GM21786 (cell line): ENCODE measurements around the gene CCDC200.
"Not testable (repeated sequence)": the region's sequence is repeated elsewhere in the genome, so short reads cannot be mapped to it uniquely, and the experiment has no call there.

Experiments
- ATAC-seq: cut with Tn5 transposase; IDR thresholded peaks from one replicate; pipeline ENCODE4 v1.9.1; 2021; ENCODE audit not compliant: unreplicated experiment

Gene CCDC200

DNA sequence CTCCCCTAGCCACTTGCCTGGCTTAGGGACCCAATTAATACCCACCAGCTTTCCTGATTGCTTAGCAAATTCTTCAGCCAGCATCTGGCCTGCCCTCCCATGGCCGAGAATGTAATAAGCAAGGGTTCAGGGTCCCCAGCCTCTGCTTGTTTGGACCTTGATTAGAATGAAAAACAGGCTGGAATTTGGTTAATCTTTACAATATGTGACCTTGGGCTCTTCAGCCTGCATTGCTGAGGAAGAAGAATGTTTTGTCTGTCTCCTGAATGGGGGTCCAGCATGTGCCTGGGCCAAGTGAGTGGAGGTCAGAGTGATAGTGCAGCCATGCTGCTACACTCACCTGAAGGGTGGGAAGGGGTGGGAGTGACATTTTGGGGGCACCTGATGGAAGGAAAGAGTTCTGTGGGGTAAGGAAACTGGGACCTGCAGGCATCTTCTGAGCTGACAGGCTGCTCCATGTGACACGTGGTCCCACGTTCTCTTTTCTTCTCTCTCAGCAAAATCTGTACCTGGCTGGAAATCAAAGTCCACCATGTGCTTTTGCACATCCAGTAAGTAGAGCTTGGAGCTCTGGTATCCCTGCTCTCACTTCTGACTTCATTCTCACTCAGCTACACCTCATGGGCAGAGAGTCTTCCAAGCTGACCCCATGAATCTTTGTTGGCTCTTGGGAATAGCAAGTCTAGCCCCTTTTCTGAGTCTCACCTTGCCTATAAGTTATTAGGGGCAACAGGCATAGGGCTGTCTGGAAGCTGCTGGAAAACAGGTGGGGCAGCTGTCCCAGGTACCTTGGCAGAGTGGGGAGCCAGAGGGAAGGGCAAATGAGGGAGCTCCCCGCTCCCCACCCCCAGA is 11.4 kb downstream of the CCDC200 start:
- no peak for ATAC-seq

DNA sequence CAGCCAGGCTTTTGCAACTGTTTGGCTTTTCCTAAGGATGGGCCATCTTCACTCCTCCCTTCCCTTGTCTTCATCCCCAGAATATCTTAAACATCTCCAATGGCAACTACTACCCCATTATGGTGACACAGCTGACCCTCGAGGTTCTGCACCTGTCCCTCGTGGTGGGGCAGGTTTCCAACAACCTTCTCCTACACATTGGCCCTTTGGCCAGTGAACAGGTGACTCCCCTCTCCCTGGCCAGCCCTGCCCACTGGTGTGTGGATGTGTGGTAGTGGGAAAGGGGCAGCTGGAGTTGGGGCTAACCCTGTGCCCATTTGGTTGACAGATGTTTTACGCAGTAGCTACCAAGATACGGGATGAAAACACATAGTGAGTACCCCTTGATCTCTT is 12.1 kb downstream of the CCDC200 start:
- no peak for ATAC-seq

DNA sequence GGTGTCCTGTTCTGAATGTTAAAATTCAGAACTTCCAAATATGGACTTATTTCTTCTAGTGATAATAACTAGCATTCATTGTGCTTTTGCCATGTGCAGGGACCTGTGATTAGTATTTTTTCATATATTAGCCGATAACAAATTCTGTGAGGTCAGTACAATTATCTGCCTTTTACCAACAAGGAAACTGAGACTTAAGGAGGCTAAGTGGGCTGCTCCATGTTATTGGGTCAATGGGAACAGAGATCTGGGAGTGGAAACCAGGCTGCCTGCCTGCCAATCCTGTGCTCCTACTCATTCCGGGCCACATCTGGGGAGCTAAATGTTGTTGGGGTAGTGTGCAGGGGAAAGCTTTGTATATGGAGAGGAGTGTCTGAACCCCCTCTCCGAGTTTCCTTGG is 13.1 kb downstream of the CCDC200 start:
- no peak for ATAC-seq

DNA sequence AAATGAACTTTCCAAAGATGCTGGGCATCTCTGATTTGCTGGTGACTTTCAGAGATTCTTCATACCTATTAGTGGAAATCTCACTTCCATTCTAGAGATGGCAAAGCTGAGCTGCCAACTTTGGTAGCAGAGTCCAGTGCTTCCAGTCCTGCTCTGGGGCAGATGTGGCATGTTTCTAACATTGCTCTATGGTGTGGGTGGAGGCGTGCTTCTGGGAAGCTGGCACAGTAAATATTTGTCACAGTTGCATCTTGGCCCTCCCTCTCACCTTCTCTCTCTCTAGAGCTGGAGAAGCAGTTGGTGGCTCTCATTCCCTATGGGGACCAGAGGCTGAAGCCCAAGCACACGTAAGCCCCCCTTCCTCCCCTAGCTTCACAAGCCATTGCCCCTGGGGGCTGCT is 14.9 kb downstream of the CCDC200 start:
- no peak for ATAC-seq

DNA sequence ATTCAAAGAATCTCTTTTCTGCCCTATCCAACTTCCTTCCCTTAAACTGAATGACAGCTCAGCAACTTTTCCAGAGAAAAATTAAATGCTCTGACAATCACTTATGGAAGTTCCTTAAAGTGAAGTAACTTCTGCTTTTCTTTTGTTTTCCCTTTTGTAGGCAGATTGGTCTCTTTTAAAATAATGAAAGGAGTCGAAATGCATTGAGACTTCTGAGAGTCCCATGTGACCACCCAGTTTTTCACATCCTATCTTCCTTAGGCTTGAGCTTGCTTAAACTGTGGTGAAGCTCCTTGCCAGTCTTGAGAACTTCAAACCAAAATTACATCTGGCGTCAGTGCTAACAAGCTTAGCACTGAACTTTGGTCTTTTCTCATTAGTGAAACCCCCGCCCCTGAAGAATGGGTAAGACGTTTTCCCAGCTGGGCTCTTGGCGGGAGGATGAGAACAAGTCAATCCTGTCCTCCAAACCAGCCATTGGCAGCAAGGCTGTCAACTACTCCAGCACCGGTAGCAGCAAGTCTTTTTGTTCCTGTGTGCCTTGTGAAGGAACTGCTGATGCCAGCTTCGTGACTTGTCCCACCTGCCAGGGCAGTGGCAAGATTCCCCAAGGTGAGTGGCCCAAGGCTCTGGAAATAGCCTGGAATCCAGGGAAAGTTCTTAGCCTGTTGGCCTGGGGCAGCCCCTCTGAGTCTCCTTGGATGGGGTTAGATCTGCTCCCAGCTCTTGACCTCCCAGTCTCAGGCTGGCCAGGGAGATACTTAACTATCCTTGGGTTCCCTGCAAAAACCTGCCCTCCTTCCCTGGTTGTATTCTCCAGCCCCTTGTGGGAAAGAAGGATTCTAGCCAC is 15.6 kb downstream of the CCDC200 start:
- no peak for ATAC-seq

DNA sequence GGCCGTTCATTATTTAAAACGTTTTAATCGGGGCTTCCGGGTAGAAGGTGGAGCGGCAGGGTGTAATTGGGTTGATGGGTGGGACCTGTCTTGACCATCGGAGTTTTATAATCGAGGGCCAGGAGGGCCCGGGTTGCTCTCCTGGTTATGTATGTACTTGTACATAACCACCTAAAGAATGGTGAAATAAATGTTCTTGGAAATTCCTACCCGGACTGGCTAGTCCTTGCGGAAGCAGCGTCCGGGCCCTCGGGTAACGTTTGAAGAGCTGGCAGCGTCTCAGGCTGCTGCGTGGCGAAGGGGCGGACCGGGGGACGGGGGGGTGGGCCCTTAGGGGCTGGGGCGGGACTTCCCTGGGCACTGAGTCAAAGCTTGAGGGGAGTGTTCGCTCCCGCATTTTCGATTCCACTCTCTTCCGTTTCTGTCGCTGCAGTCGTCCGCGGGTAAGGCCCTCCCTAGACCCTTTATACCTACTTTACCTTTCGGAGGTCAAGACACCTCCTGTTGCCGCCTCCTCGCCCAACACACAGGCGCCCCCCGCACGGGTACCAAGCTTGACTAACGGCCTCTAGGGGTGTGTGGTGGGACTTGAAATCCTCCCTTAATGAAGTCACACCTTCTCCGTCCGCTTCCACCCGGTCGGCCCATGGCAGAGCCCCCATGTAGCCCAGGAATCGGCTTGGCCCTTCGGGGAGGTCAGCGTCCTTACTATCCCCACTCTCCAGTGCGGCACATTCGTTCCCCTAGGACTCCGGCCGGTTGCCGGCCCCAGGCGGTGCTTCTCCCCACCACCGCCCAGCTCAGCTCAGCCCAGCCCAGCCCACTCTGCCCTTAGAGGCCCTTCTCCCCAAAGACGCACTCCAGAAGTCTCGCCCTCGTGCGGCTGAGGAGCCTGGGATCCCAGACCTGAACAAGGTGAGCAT is 16.7 kb downstream of the CCDC200 start, which contains the start of gene TMEM106A:
TSS of gene TMEM106A (plus strand) at position 396 of the 923 bp plus-strand sequence. CDS start 1,167 bp downstream, outside the sequence.
- peak; percentile 66 for ATAC-seq

DNA sequence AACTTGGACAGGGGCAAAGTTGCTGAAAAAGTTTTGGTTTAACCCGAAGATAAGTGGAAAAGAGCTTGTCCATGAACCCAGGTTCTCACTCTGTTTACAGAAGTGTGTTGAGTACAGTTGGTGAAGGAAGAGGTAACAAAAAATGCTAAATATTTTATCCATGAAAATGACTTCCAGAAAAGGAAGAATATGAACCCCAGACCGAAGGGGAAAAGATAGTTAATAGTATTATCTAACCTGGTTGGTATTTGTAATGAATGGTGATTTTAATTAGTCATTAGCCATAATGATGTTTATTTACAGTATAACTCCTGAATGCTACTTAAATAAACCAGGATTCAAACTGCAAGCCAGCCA is 17.3 kb downstream of the CCDC200 start:
- no peak for ATAC-seq

DNA sequence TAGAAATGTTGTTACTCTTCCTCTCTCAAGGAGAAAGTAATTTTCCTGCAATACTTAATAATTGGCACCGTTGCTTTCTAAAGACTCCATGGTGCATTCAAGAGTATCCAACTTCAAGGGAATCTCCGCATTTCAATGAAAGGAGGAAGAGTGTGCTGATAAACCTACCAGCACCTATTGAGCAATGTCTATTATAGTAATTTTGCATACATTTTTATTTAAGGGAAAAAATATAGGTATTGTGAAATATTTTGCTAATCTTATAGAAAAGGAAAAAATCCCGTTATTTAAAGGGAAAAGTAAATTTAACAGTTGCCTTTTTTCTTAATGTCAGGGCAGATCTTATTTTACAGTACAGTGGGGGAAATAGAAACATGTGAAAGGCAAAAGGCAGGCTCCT is 17.8 kb downstream of the CCDC200 start:
- ATAC-seq, result no peak

DNA sequence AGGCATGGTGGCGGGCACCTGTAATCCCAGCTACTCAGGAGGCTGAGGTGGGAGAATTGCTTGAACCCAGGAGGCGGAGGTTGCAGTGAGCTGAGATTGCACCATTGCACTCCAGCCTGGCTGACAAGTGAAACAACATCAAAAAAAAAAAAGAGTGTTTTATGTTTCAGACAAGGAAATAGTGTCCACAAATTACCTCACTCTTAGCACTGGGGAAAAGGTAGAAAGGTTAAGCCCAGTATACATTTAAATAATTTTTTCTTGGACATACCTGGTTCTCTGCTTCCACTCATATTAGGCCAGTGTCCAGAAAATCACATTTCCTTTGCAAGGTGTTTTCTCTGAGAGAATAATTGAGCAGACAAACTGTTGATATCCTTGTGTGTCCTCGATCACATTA is 25.4 kb downstream of the CCDC200 start:
- not testable (repeated sequence) for ATAC-seq

DNA sequence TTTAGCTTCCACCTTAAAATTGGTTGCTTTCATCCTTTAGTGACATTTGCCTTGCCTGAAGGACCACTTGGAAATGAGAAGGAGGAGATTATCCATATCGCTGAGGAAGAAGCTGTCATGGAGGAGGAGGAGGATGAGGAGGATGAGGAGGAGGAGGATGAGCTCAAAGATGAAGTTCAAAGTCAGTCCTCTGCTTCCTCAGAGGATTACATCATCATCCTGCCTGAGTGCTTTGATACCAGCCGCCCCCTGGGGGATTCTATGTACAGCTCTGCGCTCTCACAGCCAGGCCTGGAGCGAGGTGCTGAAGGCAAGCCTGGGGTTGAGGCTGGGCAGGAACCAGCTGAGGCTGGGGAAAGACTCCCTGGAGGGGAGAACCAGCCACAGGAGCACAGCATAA is 28.3 kb downstream of the CCDC200 start:
- no peak for ATAC-seq

DNA sequence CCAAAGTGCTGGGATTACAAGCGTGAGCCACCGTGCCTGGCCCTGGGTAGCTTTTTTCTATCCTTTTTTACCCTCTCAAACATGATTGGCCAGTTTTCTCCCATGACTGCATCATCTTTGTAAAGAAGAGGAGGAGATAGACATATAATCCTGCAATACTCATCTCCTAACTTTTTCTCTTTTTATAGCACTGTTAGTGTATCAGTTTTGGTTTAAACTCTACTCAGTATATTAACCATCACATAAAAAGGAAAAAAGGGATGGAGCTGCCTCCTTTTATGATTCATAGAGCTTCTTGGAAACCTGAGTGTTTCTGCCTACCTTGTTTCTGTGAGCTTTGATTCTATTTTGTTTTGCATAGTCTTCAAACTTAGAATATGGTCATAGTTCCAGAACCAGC is 28.8 kb downstream of the CCDC200 start:
- no peak for ATAC-seq

DNA sequence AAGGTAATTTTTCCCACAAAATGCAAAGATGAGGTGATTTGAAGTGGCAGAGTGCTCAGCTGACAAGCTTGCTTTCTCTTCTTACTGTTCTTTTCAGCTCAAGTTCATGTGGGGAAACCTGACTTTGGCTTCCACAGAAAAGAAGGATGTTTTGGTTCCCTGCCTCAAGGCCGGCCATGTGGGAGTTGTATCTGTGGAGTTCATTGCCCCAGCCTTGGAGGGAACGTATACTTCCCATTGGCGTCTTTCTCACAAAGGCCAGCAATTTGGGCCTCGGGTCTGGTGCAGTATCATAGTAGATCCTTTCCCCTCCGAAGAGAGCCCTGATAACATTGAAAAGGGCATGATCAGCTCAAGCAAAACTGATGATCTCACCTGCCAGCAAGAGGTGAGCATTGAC is 35.2 kb downstream of the CCDC200 start:
- ATAC-seq, result no peak

DNA sequence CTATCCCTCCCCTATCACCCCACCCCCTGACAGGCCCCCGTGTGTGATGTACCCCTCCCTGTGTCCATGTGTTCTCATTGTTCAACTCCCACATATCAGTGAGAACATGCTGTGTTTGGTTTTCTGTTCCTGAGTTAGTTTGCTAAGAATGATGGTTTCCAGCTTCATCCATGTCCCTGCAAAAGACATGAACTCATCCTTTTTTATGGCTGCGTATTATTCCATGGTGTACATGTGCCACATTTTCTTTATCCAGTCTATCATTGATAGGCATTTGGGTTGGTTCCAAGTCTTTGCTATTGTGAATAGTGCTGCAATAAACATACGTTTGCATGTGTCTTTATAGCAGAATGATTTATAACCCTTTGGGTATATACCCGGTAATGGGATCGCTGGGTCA is 41.8 kb downstream of the CCDC200 start:
- not testable (repeated sequence) for ATAC-seq

DNA sequence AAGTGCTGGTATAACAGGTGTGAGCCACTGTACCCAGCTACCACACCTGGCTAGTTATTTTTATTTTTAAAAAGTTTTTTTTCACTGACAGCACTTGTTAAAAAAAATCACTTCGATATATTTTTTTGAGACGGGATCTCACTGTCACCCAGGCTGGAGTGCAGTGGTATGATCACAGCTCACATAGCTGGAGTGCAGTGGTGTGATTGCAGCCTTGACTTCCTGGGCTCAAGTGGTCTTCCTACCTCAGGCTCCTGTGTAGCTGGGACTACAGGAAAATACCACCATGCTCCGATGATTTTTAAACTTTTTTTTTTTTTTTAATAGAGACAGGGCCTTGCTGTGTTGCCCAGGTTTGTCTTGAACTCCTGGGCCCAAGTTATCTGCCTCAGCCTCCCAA is 44.5 kb downstream of the CCDC200 start:
- no peak for ATAC-seq

DNA sequence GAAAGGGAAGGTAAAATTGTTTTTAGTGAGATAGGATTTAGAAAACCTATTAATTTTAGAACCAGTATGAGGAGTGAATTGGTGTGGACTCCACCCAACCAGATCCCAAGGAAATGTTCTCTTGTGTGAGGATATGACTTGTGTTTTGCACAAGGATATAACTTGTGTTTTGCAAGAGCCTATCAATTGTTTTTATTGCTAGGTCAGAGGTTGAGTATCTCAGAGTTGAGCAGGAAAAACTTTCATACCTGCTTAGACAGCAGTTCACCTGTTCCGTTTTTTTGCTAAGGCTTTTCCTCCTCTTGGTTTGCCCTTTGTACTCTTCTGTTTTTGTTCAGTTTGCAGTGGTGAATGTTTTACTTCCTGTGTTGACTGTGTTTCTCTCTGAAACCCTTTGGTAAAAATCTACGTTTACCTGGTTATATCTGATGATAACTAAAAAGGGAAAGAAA is 52.3 kb downstream of the CCDC200 start:
- ATAC-seq, result no peak

DNA sequence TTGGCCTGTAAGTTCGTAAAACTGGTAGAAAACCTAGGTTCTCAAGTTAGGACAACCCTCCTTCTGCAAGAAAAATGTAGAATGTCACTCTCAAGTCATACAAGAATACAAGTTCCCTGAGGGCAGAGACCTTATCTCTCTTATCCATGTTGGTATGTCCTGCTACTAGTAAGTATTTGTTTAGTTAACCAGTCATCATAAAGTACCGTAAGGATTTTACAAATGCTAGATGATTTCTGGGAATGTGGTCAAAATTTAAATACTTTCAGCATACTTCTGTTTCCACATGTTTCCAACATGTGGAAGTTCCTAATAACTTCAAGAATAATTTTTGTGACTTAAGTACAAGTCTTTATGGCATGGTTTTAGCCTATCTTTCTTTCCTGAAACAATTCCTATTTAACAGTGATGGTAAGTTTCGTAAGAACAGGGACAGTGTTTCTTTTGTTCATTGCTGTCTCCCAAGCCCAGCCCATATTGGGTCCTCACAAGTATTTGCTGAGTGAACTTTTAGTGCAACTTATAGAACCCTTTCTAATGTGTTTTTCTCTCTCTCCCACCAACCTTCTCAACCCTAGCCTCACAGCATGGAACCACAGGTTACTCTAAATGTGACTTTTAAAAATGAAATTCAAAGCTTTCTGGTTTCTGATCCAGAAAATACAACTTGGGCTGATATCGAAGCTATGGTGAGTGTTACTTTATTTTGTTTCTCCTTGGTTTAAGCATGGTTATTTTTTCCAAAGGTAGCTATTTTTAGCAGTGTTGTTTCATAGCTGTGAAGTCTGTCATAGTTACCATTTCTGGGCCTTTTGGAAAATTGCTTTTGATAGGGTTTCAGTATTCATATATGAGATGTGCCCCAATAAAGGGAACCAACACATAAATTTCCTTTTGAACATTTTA is 53.0 kb downstream of the CCDC200 start:
- ATAC-seq, result no peak

DNA sequence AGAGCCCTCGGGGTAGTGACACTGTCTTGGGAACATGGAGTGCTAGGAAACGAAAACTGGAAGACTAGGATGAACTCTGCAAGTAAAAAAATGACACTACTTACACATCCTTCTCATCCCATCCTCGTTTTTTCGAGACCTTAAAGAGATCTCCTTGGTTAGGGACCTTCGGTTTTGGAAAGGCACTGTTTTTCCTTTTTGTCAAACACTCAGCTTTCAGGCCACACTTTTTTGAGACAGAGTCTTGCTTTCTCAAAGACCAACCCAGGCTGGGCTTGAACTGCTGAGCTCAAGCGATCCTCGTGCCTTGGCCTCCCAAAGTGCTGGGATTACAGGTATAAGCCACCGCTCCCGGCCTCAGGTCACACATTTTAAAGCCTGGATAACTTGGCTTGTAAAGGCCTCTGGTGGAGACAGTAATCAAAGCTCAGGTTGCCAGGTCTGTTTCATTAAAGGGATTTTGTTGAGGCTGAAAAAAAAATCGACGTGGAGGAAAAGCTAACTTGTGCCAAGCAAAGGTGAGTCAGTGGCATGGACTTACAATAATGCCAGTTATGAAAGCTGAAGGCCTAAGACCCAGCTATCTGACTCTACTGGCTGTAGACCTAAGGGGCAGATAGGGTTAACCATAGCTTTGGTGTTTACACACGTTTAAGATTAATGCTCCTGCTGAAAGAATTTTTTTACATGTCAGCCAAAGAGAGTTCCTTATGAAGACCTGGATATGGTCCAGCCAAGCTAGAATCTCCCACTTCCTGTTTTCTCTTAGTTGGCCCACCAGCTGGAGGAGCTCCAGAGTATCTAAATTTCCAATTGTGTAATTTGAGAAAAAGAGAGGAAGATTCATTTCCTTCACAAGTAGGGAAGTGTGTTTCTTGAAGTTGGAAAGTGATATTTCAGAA is 56.6 kb downstream of the CCDC200 start:
- ATAC-seq, result no peak
